A673 (cell line): ENCODE measurements around the gene SLC22A12. TPM values are rescaled to one million over a fixed set of nuclear protein-coding genes. Genes with fewer than 3 reads are reported as not detected.

Experiments
- BruUV-seq: library from RNA; stranded (reverse); fragments of 400-500 nt; replicated peaks from 2 replicates; lab custom pipeline; 2021; lab: Mats Ljungman, UMichigan
- CTCF ChIA-PET: fragments of 300-600 bp; sonication (Branson Sonifier 250); formaldehyde crosslinking; loops from one replicate; lab custom pipeline; 2022; ENCODE audit warnings: antibody characterized with exemption; lab: Charles Lee
- POLR2A ChIA-PET: fragments of 300-600 bp; sonication (Branson Sonifier 250); formaldehyde crosslinking; loops from one replicate; lab custom pipeline; 2022; ENCODE audit warnings: antibody characterized with exemption; ENCODE audit not compliant: low non-redundant PET; lab: Charles Lee
- DNase-seq: peaks from one replicate; pipeline ENCODE4 v3.0.0-alpha.2; 2015; ENCODE audit warnings: low spot score
- H3K27ac ChIP-seq: fragments of 200-600 bp; sonication (generic); 2 replicates; pipeline ENCODE4 v1.5.1; 2016; ENCODE audit warnings: mixed run types, low read depth, mild to moderate bottlenecking, mixed read lengths, antibody characterized with exemption, low read length; ENCODE audit not compliant: poor library complexity, severe bottlenecking
- H3K27me3 ChIP-seq: fragments of 200-600 bp; sonication (generic); replicated peaks from 2 replicates; pipeline ENCODE4 v1.6.1; 2017; ENCODE audit warnings: mixed run types, low read depth, mild to moderate bottlenecking, mixed read lengths, antibody characterized with exemption, low read length; ENCODE audit not compliant: insufficient read depth, poor library complexity
- H3K36me3 ChIP-seq: fragments of 200-600 bp; sonication (generic); 2 replicates; pipeline ENCODE4 v1.6.1; 2016; ENCODE audit warnings: mixed run types, mild to moderate bottlenecking, mixed read lengths, antibody characterized with exemption, low read length; ENCODE audit not compliant: insufficient read depth, poor library complexity, severe bottlenecking
- H3K4me1 ChIP-seq: fragments of 200-600 bp; sonication (generic); 2 replicates; pipeline ENCODE4 v1.6.1; 2017; ENCODE audit warnings: mixed run types, mild to moderate bottlenecking, mixed read lengths, antibody characterized with exemption, low read length; ENCODE audit not compliant: insufficient read depth, poor library complexity, severe bottlenecking
- H3K4me3 ChIP-seq: fragments of 200-600 bp; sonication (generic); 2 replicates; pipeline ENCODE4 v1.5.1; 2016; ENCODE audit warnings: low read depth, mixed run types, mild to moderate bottlenecking, mixed read lengths, low read length; ENCODE audit not compliant: poor library complexity, severe bottlenecking
- H3K9me3 ChIP-seq: fragments of 200-600 bp; sonication (generic); 2 replicates; pipeline ENCODE4 v1.6.1; 2016; ENCODE audit warnings: mixed run types, low read depth, mild to moderate bottlenecking, mixed read lengths, antibody characterized with exemption, low read length; ENCODE audit not compliant: poor library complexity, severe bottlenecking
- CTCF ChIP-seq: fragments of 300-800, 200-600 bp; sonication (generic); conservative IDR thresholded peaks from 2 replicates; pipeline ENCODE4 v1.5.1; 2017; ENCODE audit warnings: low read depth, mild to moderate bottlenecking, antibody characterized with exemption, low read length, moderate library complexity, mixed read lengths
- EZH2 ChIP-seq: fragments of 200-600 bp; sonication (generic); IDR thresholded peaks from 2 replicates; pipeline ENCODE4 v1.6.1; 2017; ENCODE audit warnings: borderline replicate concordance, low read depth, mild to moderate bottlenecking, mixed read lengths, antibody characterized with exemption, low read length; ENCODE audit not compliant: poor library complexity, severe bottlenecking
- intact Hi-C: fragments of 100-400 bp; cut with micrococcal nuclease; formaldehyde crosslinking; loops from one replicate; pipeline ENCODE4 v1.10.0; 2022; ENCODE audit not compliant: unreplicated experiment
- total RNA-seq: library from RNA; stranded (reverse); gene quantifications from 2 replicates; pipeline ENCODE4 v1.2.3, GENCODE V29; 2021

The SLC22A12 gene
- total RNA-seq, 1 experiment from 2014 or later, result not detected

- POLR2A ChIA-PET, result no interaction called here
Observed at GRCh38 chr11:64608636-64609035, 17.6 kb downstream of the SLC22A12 start.

GRCh38 chr11:64609436-64610047, 18.5 kb downstream of the SLC22A12 start:
- DNase-seq, result peak; percentile 40
- Histone ChIP-seq H3K9me3 (no peaks in the 10 kb centered on the region), H3K36me3 (no peaks in the 10 kb centered on the region), H3K27me3 (no peaks in the 10 kb centered on the region), H3K4me3 (no peak overlapping the region), H3K27ac (no peak overlapping the region), H3K4me1 (no peaks in the 10 kb centered on the region)
- CTCF ChIA-PET, result interaction anchor here (0.6 kb wide), 1 partner anchor 373 kb away, joined by 3 read pairs; no protein-coding TSS in a partner anchor
- POLR2A ChIA-PET, result no interaction called here
- no TSS peak for BruUV-seq
- intact Hi-C loops, result no loop called here
- TF ChIP-seq EZH2 (no peak), CTCF (no peak)

More at GRCh38 chr11:64608636-64609035, 17.6 kb downstream of the SLC22A12 start:
- Histone ChIP-seq H3K27me3 (no peaks in the 10 kb centered on the region), H3K27ac (no peak overlapping the region), H3K9me3 (no peaks in the 10 kb centered on the region), H3K4me3 (no peak overlapping the region), H3K4me1 (no peaks in the 10 kb centered on the region), H3K36me3 (no peaks in the 10 kb centered on the region)
- TF ChIP-seq EZH2 (no peak), CTCF (no peak)
- intact Hi-C loops, result no loop called here
- CTCF ChIA-PET, result interaction anchor here (0.6 to 0.7 kb wide), 2 partner anchors 16 to 277 kb away, joined by 3 to 5 read pairs; no protein-coding TSS in a partner anchor
- DNase-seq, result no peak
- no TSS peak for BruUV-seq

GRCh38 chr11:64610596-64610995, 19.6 kb downstream of the SLC22A12 start:
- Histone ChIP-seq H3K36me3 (no peaks in the 10 kb centered on the region), H3K27ac (no peak overlapping the region), H3K27me3 (no peaks in the 10 kb centered on the region), H3K4me3 (no peak overlapping the region), H3K9me3 (no peaks in the 10 kb centered on the region), H3K4me1 (no peaks in the 10 kb centered on the region)
- POLR2A ChIA-PET, result no interaction called here
- TF ChIP-seq CTCF (no peak), EZH2 (no peak)
- CTCF ChIA-PET, result no interaction called here
- intact Hi-C loops, result no loop called here
- no peak for DNase-seq
- no TSS peak for BruUV-seq
